ENCODE results near the gene B4GAT1.

DNA sequence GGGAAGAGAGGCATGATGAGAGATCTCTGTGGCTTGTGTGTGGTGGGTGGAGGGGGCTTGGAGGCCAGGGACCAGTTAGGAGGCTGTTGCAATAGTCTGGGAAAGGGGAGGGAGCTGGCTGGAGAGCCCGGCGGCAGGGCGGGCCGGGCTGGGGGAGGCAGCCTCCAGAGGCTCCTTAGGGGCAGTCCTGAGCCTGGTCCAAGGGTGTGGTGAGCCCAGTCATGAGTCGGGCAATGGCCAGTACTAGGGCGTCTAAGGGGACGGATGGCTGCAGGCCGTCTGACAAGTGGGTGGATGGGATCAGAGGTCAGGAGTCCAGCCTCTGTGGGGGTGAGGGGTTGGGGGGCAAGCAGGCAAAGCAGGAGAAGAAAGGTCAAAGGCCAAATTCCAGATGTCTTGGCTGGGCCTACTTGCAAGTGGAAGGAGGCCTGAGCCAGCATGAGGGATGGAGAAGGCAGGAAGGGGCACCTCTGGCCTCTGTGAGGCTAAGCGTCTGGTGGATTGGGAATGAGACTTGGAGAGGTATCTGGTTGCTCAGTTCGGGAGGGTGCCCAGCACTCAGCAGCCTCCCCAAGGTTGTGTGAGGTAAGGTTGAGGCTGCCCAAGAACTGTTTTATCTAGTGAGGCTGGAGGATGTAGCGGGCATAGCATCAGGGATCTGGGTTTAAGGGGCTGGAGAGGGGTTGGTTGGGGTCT, 24.5 kb downstream of the B4GAT1 start:
- TF ChIP-seq, protein P1, sequence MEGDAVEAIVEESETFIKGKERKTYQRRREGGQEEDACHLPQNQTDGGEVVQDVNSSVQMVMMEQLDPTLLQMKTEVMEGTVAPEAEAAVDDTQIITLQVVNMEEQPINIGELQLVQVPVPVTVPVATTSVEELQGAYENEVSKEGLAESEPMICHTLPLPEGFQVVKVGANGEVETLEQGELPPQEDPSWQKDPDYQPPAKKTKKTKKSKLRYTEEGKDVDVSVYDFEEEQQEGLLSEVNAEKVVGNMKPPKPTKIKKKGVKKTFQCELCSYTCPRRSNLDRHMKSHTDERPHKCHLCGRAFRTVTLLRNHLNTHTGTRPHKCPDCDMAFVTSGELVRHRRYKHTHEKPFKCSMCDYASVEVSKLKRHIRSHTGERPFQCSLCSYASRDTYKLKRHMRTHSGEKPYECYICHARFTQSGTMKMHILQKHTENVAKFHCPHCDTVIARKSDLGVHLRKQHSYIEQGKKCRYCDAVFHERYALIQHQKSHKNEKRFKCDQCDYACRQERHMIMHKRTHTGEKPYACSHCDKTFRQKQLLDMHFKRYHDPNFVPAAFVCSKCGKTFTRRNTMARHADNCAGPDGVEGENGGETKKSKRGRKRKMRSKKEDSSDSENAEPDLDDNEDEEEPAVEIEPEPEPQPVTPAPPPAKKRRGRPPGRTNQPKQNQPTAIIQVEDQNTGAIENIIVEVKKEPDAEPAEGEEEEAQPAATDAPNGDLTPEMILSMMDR (conservative IDR thresholded peaks at IDR 0.05): no peak
- TF ChIP-seq EZH2 (IDR thresholded peaks at IDR 0.05; ENCODE audit: low read depth): no peak
